ENCODE results near the gene CYBC1. TPM values are rescaled to one million over a fixed set of nuclear protein-coding genes. Genes with fewer than 3 reads are reported as not detected.

The CYBC1 gene
- total and polyA plus RNA-seq, 2 donors (not counting 1 experiment from before 2014, with no cell fraction given), result 328 to 569 TPM

DNA sequence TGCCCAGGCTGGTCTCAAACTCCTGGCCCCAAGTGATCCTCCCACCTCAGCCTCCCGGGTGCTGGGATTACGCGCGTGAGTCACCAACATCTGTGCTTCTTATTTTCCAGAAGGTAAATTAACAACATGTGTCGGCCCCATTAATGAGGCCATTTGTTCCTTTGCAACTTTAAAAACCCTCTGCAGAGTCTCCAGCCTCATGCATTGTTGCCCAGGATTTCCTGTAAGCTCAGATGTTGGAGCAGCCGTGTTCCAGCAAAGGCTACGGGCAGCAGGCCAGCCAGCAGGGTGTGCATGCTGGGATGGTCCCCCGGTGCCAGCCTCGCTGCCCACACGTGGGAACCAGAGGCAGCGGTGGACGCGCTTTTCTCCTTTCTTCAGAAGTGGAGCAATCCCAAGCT, 51.5 kb downstream of the CYBC1 start:
- Mint-ChIP-seq H3K27me3 (no peaks in the 10 kb centered on the region), H3K4me3 (no peak overlapping the region), H3K27ac (no peak overlapping the region), H3K4me1 (peaks cover 10% of the 10 kb centered on the region), H3K9me3 (ENCODE audit: insufficient read depth) (no peaks in the 10 kb centered on the region)
- ATAC-seq (ENCODE audit: low read depth), result no peak
- Histone ChIP-seq H3K79me2 (ENCODE audit: control insufficient read depth, insufficient read depth, low read length) (no peaks in the 10 kb centered on the region), H4K20me1 (ENCODE audit: control insufficient read depth, insufficient read depth, low read length, poor library complexity, severe bottlenecking) (no peaks in the 10 kb centered on the region), H3K4me3 (ENCODE audit: control extremely low read depth in 1 of 5, extremely low read depth in 1 of 5, insufficient read depth in 1 of 5, low read depth in 2 of 5, low read length in 4 of 5) (no peak overlapping the region), H3K27ac (ENCODE audit: low read length in 2 of 2) (no peak overlapping the region), H2AFZ (ENCODE audit: insufficient read depth, low read depth, low read length, poor library complexity, severe bottlenecking) (no peak overlapping the region), H3K4me1 (ENCODE audit: control insufficient read depth in 2 of 2, insufficient read depth in 2 of 2, low read length in 2 of 2) (peaks cover 8 to 14% of the 10 kb centered on the region in 2 donors), H3K4me2 (replicated peaks; ENCODE audit: low read depth, low read length, poor library complexity, severe bottlenecking) (no peak overlapping the region), H3K27me3 (replicated peaks in 1 of 4; ENCODE audit: control extremely low read depth in 1 of 4, control insufficient read depth in 3 of 4, insufficient read depth in 4 of 4, low read length in 3 of 4) (no peaks in the 10 kb centered on the region), H3K9ac (ENCODE audit: low read length) (no peak overlapping the region), H3K36me3 (replicated peaks in 1 of 2; ENCODE audit: control extremely low read depth in 1 of 2, control insufficient read depth in 1 of 2, extremely low read depth in 1 of 2, insufficient read depth in 2 of 2, low read length in 1 of 2) (peaks cover 5 to 16% of the 10 kb centered on the region in 2 experiments), H3K9me3 (ENCODE audit: control extremely low read depth in 1 of 3, control insufficient read depth in 2 of 3, insufficient read depth in 1 of 3, low read length in 2 of 3) (no peaks in the 10 kb centered on the region)
- intact Hi-C loops (cut with micrococcal nuclease), result no loop called here
- 94% methylated on average over 13 of the region's 13 CpGs for WGBS (ENCODE audit: insufficient coverage)
- ChIA-PET POLR2A (interaction anchor here (1.3 kb wide), 1 partner anchor 99 kb away, joined by 4 read pairs; no protein-coding TSS in a partner anchor), CTCF (no interaction called here)
- TF ChIP-seq EZH2 (IDR thresholded peaks at IDR 0.05; ENCODE audit: borderline replicate concordance, insufficient read depth, low read depth, low read length, poor library complexity, severe bottlenecking), result no peak
- TF ChIP-seq, protein P1, sequence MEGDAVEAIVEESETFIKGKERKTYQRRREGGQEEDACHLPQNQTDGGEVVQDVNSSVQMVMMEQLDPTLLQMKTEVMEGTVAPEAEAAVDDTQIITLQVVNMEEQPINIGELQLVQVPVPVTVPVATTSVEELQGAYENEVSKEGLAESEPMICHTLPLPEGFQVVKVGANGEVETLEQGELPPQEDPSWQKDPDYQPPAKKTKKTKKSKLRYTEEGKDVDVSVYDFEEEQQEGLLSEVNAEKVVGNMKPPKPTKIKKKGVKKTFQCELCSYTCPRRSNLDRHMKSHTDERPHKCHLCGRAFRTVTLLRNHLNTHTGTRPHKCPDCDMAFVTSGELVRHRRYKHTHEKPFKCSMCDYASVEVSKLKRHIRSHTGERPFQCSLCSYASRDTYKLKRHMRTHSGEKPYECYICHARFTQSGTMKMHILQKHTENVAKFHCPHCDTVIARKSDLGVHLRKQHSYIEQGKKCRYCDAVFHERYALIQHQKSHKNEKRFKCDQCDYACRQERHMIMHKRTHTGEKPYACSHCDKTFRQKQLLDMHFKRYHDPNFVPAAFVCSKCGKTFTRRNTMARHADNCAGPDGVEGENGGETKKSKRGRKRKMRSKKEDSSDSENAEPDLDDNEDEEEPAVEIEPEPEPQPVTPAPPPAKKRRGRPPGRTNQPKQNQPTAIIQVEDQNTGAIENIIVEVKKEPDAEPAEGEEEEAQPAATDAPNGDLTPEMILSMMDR (IDR thresholded peaks at IDR 0.05), result no peak
- no peak for DNase-seq

- Histone ChIP-seq H3K9ac (ENCODE audit: low read length) (no peak overlapping the region), H2AFZ (ENCODE audit: insufficient read depth, low read depth, low read length, poor library complexity, severe bottlenecking) (no peak overlapping the region), H3K4me2 (replicated peaks; ENCODE audit: low read depth, low read length, poor library complexity, severe bottlenecking) (no peak overlapping the region), H3K79me2 (ENCODE audit: control insufficient read depth, insufficient read depth, low read length) (no peaks in the 10 kb centered on the region), H3K36me3 (replicated peaks in 1 of 2; ENCODE audit: control extremely low read depth in 1 of 2, control insufficient read depth in 1 of 2, extremely low read depth in 1 of 2, insufficient read depth in 2 of 2, low read length in 1 of 2) (peaks cover 3 to 15% of the 10 kb centered on the region in 2 experiments), H3K4me3 (ENCODE audit: control extremely low read depth in 1 of 5, extremely low read depth in 1 of 5, insufficient read depth in 1 of 5, low read depth in 2 of 5, low read length in 4 of 5) (no peak overlapping the region), H3K27ac (ENCODE audit: low read length in 2 of 2) (no peak overlapping the region), H3K9me3 (ENCODE audit: control extremely low read depth in 1 of 3, control insufficient read depth in 2 of 3, insufficient read depth in 1 of 3, low read length in 2 of 3) (no peaks in the 10 kb centered on the region), H3K27me3 (replicated peaks in 1 of 4; ENCODE audit: control extremely low read depth in 1 of 4, control insufficient read depth in 3 of 4, insufficient read depth in 4 of 4, low read length in 3 of 4) (no peaks in the 10 kb centered on the region), H4K20me1 (ENCODE audit: control insufficient read depth, insufficient read depth, low read length, poor library complexity, severe bottlenecking) (no peaks in the 10 kb centered on the region), H3K4me1 (ENCODE audit: control insufficient read depth in 2 of 2, insufficient read depth in 2 of 2, low read length in 2 of 2) (peaks cover 8 to 14% of the 10 kb centered on the region in 2 donors)
- Mint-ChIP-seq H3K4me3 (no peak overlapping the region), H3K27me3 (no peaks in the 10 kb centered on the region), H3K4me1 (peaks cover 10% of the 10 kb centered on the region), H3K9me3 (ENCODE audit: insufficient read depth) (no peaks in the 10 kb centered on the region), H3K27ac (no peak overlapping the region)
- no peak for TF ChIP-seq EZH2 (IDR thresholded peaks at IDR 0.05; ENCODE audit: borderline replicate concordance, insufficient read depth, low read depth, low read length, poor library complexity, severe bottlenecking)
- TF ChIP-seq, protein P1 (IDR thresholded peaks at IDR 0.05), result no peak
- intact Hi-C loops (cut with micrococcal nuclease), result no loop called here
- CTCF ChIA-PET, result no interaction called here
- POLR2A ChIA-PET, result no interaction called here
- ATAC-seq (ENCODE audit: low read depth), result no peak
- WGBS (ENCODE audit: insufficient coverage), result 94% methylated on average over 38 of the region's 38 CpGs
- DNase-seq, result no peak
Observed at GRCh38 chr17:82397449-82398335, 52.9 kb downstream of the CYBC1 start.

Measured in B cell (primary cell).